ENCODE measurements around the gene ZNF460. TPM values are rescaled to one million over a fixed set of nuclear protein-coding genes. Genes with fewer than 3 reads are reported as not detected.

The ZNF460 gene
- total and polyA plus RNA-seq, 2 of the 8 experiments (the other 6 are each of a cell fraction or from before 2014, with no cell fraction given) = 9.3 to 57.9 TPM

GRCh38 chr19:57280165-57280961 is at the start of gene ZNF460 (continued):
- TF ChIP-seq FOSL1 (IDR thresholded peaks at IDR 0.05; ENCODE audit: insufficient read depth, low read depth, low read length) (no peak), CHD2 (IDR thresholded peaks at IDR 0.05; ENCODE audit: low read length) (peak; percentile 39; the same call in 1 of the 2 replicates), POU5F1 (IDR thresholded peaks at IDR 0.05; ENCODE audit: low read depth, low read length) (no peak), SUZ12 (IDR thresholded peaks at IDR 0.05; ENCODE audit: low read length) (no peak), SP4 (IDR thresholded peaks at IDR 0.05; ENCODE audit: low read length) (no peak), EZH2 (IDR thresholded peaks at IDR 0.05; ENCODE audit: low read depth, low read length, severe bottlenecking) (no peak), KDM4A (IDR thresholded peaks at IDR 0.05; ENCODE audit: low read depth, low read length, severe bottlenecking) (peak; percentile 79), CTBP2 (IDR thresholded peaks at IDR 0.05; ENCODE audit: borderline replicate concordance, insufficient read depth, insufficient read length, low read length) (no peak), TBP (IDR thresholded peaks at IDR 0.05; ENCODE audit: low read depth, low read length) (peak; percentile 74), CREB1 (IDR thresholded peaks at IDR 0.05) (peak; percentile 96), GTF2F1 (IDR thresholded peaks at IDR 0.05; ENCODE audit: borderline replicate concordance, low read depth, low read length) (0 out of 2 replicates have a peak, but pooled peaks have one; percentile 31), SAP30 (IDR thresholded peaks at IDR 0.05; ENCODE audit: insufficient read depth, insufficient replicate concordance, low read length) (no peak), CHD1 (IDR thresholded peaks at IDR 0.05; ENCODE audit: low read depth, low read length) (peak; percentile 15; the same call in 1 of the 2 replicates), BACH1 (IDR thresholded peaks at IDR 0.05; ENCODE audit: low read length) (no peak), EGR1 (IDR thresholded peaks at IDR 0.05; ENCODE audit: borderline replicate concordance, low read depth, low read length) (no peak), ASH2L (IDR thresholded peaks at IDR 0.05; ENCODE audit: low read length) (peak; percentile 82), NRF1 (IDR thresholded peaks at IDR 0.05; ENCODE audit: low read depth, low read length) (0 out of 2 replicates have a peak, but pooled peaks have one; percentile 11), E2F6 (IDR thresholded peaks at IDR 0.05) (peak; percentile 34; the same call in 1 of the 2 replicates), RBBP5 (IDR thresholded peaks at IDR 0.05; ENCODE audit: borderline replicate concordance, low read depth, low read length) (no peak; the same call in 1 of the 2 replicates), TCF12 (IDR thresholded peaks at IDR 0.05; ENCODE audit: low read depth, low read length) (no peak)
- TF ChIP-seq, protein P1, sequence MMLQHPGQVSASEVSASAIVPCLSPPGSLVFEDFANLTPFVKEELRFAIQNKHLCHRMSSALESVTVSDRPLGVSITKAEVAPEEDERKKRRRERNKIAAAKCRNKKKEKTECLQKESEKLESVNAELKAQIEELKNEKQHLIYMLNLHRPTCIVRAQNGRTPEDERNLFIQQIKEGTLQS (IDR thresholded peaks at IDR 0.05; ENCODE audit: insufficient read depth, low read depth, low read length) = peak; percentile 74
- TF ChIP-seq, protein P2, sequence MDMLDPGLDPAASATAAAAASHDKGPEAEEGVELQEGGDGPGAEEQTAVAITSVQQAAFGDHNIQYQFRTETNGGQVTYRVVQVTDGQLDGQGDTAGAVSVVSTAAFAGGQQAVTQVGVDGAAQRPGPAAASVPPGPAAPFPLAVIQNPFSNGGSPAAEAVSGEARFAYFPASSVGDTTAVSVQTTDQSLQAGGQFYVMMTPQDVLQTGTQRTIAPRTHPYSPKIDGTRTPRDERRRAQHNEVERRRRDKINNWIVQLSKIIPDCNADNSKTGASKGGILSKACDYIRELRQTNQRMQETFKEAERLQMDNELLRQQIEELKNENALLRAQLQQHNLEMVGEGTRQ (IDR thresholded peaks at IDR 0.05; ENCODE audit: low read length) = no peak
